HL-60/S4 treated with retinoic acid at 250 ng/mL for 4 days and 3 days (cell line): ENCODE results near the gene STK26.
"Not testable (repeated sequence)": the region's sequence is repeated elsewhere in the genome, so short reads cannot be mapped to it uniquely, and the experiment has no call there.

Source experiments
- in situ Hi-C: fragments of 300-500 bp; cut with MboI; formaldehyde crosslinking; loops from 2 replicates; pipeline ENCODE4 v1.7.0; 2022; ENCODE audit warnings: low sequenced_read_pairs

The STK26 gene

GRCh38 chrX:132022967-132023895, at the start of gene STK26:
STK26 (plus strand) TSS chrX:132023302; CDS start chrX:132023618, 316 bp downstream.
- in situ Hi-C loops: no loop called here

- in situ Hi-C loops: no loop called here
These were observed 47.3 kb upstream of the STK26 start for GRCh38 chrX:131975851-131976250.

GRCh38 chrX:131977619-131978018, 45.5 kb upstream of the STK26 start:
- in situ Hi-C loops: no loop called here

GRCh38 chrX:131979116-131979515, 44.0 kb upstream of the STK26 start:
- in situ Hi-C loops: no loop called here

GRCh38 chrX:131985526-131986049, 37.5 kb upstream of the STK26 start:
- in situ Hi-C loops: no loop called here

GRCh38 chrX:131987252-131987651, 35.9 kb upstream of the STK26 start:
- in situ Hi-C loops: no loop called here

GRCh38 chrX:131988236-131988635, 34.9 kb upstream of the STK26 start:
- in situ Hi-C loops: no loop called here

GRCh38 chrX:132001127-132001526, 22.0 kb upstream of the STK26 start:
- in situ Hi-C loops: no loop called here

GRCh38 chrX:132004728-132005127, 18.4 kb upstream of the STK26 start:
- in situ Hi-C loops: no loop called here

GRCh38 chrX:132009350-132009749, 13.8 kb upstream of the STK26 start:
- in situ Hi-C loops: no loop called here

GRCh38 chrX:132010213-132010612, 12.9 kb upstream of the STK26 start:
- in situ Hi-C loops: not testable (repeated sequence)

GRCh38 chrX:132015875-132016274, 7.2 kb upstream of the STK26 start:
- in situ Hi-C loops: no loop called here

GRCh38 chrX:132016628-132017430, 6.3 kb upstream of the STK26 start:
- in situ Hi-C loops: no loop called here

GRCh38 chrX:132017431-132018185, 5.5 kb upstream of the STK26 start:
- in situ Hi-C loops: no loop called here

- in situ Hi-C loops: no loop called here
These were observed 720 bp upstream of the STK26 start for GRCh38 chrX:132022198-132022966.

- in situ Hi-C loops: no loop called here
These were observed 839 bp downstream of the STK26 start for GRCh38 chrX:132023896-132024386.

- in situ Hi-C loops: no loop called here
These were observed 1.9 kb downstream of the STK26 start for GRCh38 chrX:132025041-132025440.

- in situ Hi-C loops: no loop called here
These were observed 7.2 kb downstream of the STK26 start for GRCh38 chrX:132030264-132030663.

GRCh38 chrX:132031867-132032266, 8.8 kb downstream of the STK26 start:
- in situ Hi-C loops: no loop called here

GRCh38 chrX:132033166-132033565, 10.1 kb downstream of the STK26 start:
- in situ Hi-C loops: no loop called here
